22Rv1 (cell line): ENCODE data around the gene RICTOR.

Experiments used
- CTCF ChIP-seq: fragments of 450-650 bp; IDR thresholded peaks from 2 replicates; pipeline ENCODE4 v1.5.1; 2017; ENCODE audit warnings: mild to moderate bottlenecking
- ZFX ChIP-seq: fragments of 450-650 bp; IDR thresholded peaks from 2 replicates; pipeline ENCODE4 v1.6.1; 2017; ENCODE audit warnings: antibody characterized with exemption, borderline replicate concordance

GRCh38 chr5:38923661-38924451, 150.3 kb downstream of the RICTOR start:
- no peak for TF ChIP-seq CTCF
- TF ChIP-seq ZFX, result no peak
